Mesothelial cell of epicardium (in vitro differentiated cells): ENCODE data around the gene SAMD9. TPM values are rescaled to one million over a fixed set of nuclear protein-coding genes. Genes with fewer than 3 reads are reported as not detected.
A peak's percentile ranks its signal among the peaks of the same experiment; 100 is the strongest.

Source experiments
- DNase-seq, 2 experiments: peaks; one replicate each; pipeline ENCODE4 v3.0.0; 2021; ENCODE audit warnings: low spot score in 2 of 2; ENCODE audit not compliant: unreplicated experiment in 2 of 2
- H3K27ac Mint-ChIP-seq: 2 replicates; pipeline ENCODE4 v1.8.0; 2021; ENCODE audit warnings: mixed read lengths
- H3K27me3 Mint-ChIP-seq: 2 replicates; pipeline ENCODE4 v1.8.0; 2021; ENCODE audit warnings: low read depth, mixed read lengths
- H3K36me3 Mint-ChIP-seq: 2 replicates; pipeline ENCODE4 v1.8.0; 2021; ENCODE audit warnings: mixed read lengths
- H3K4me1 Mint-ChIP-seq: 2 replicates; pipeline ENCODE4 v1.8.0; 2021; ENCODE audit warnings: mixed read lengths
- H3K4me3 Mint-ChIP-seq: 2 replicates; pipeline ENCODE4 v1.8.0; 2021; ENCODE audit warnings: mild to moderate bottlenecking, moderate library complexity, mixed read lengths
- H3K9me3 Mint-ChIP-seq: 2 replicates; pipeline ENCODE4 v1.8.0; 2021; ENCODE audit warnings: mixed read lengths
- CTCF ChIP-seq: fragments of 200-600 bp; sonication (generic); IDR thresholded peaks from one replicate; pipeline ENCODE4 v1.5.0; 2021; ENCODE audit warnings: antibody characterized with exemption; ENCODE audit not compliant: unreplicated experiment
- total RNA-seq: library from RNA; stranded (reverse); gene quantifications from 3 replicates; pipeline ENCODE4 v1.2.1, GENCODE V29; 2021

SAMD9 gene
- total RNA-seq, 1 donor from 2014 or later = 4.5 TPM

- Mint-ChIP-seq H3K27me3 (peaks cover 20% of the 10 kb centered on the region), H3K9me3 (no peaks in the 10 kb centered on the region), H3K36me3 (no peaks in the 10 kb centered on the region)
These were observed 62.2 kb downstream of the SAMD9 start for GRCh38 chr7:93055543-93056107.

GRCh38 chr7:93054975-93055374 is 62.8 kb downstream of the SAMD9 start:
- Mint-ChIP-seq H3K9me3 (no peaks in the 10 kb centered on the region), H3K27ac (no peak overlapping the region), H3K27me3 (peaks cover 13% of the 10 kb centered on the region), H3K4me1 (peaks cover 3% of the 10 kb centered on the region), H3K36me3 (no peaks in the 10 kb centered on the region), H3K4me3 (no peak overlapping the region)
- no peak for DNase-seq
- TF ChIP-seq CTCF = no peak

More at GRCh38 chr7:93055543-93056107, 62.2 kb downstream of the SAMD9 start:
- H3K4me1 Mint-ChIP-seq = peaks cover 3% of the 10 kb centered on the region
- no peak overlapping the region for H3K4me3 Mint-ChIP-seq
- no peak overlapping the region for H3K27ac Mint-ChIP-seq
- peak; percentile 85 for TF ChIP-seq CTCF
- DNase-seq = no peak

GRCh38 chr7:93053949-93054943 is 63.5 kb downstream of the SAMD9 start:
- DNase-seq = no peak
- Mint-ChIP-seq H3K4me1 (peaks cover 3% of the 10 kb centered on the region), H3K9me3 (no peaks in the 10 kb centered on the region), H3K36me3 (no peaks in the 10 kb centered on the region), H3K27me3 (peaks cover 11% of the 10 kb centered on the region), H3K27ac (peak overlapping the region; percentile 45), H3K4me3 (no peak overlapping the region)
- no peak for TF ChIP-seq CTCF

- no peak for DNase-seq
- Mint-ChIP-seq H3K4me3 (no peak overlapping the region), H3K27ac (peak overlapping the region; percentile 45), H3K4me1 (peaks cover 3% of the 10 kb centered on the region), H3K27me3 (peaks cover 7% of the 10 kb centered on the region), H3K36me3 (peaks cover 1% of the 10 kb centered on the region), H3K9me3 (peaks cover 6% of the 10 kb centered on the region)
- TF ChIP-seq CTCF = no peak
These were observed 64.4 kb downstream of the SAMD9 start for GRCh38 chr7:93053209-93053948.

- no peaks in the 10 kb centered on the region for H3K27me3 Mint-ChIP-seq
- no peak for TF ChIP-seq CTCF
- peaks cover 7% of the 10 kb centered on the region for H3K4me1 Mint-ChIP-seq
- H3K36me3 Mint-ChIP-seq = peaks cover 2% of the 10 kb centered on the region
- no peak for DNase-seq
- no peak overlapping the region for H3K27ac Mint-ChIP-seq
- H3K9me3 Mint-ChIP-seq = peaks cover 10% of the 10 kb centered on the region
- H3K4me3 Mint-ChIP-seq = no peak overlapping the region
These were observed 66.1 kb downstream of the SAMD9 start for GRCh38 chr7:93051660-93052059.

Other genes with a start within 250 kb of the SAMD9 start
- gene SAMD9L, start 30.4 kb upstream of the SAMD9 start, total RNA-seq = 1.2 to 2.1 TPM (median 1.6 TPM) in 3 replicates
- not detected in 3 replicates for gene HEPACAM2, start 108.5 kb upstream of the SAMD9 start, total RNA-seq
- gene VPS50, start 114.4 kb upstream of the SAMD9 start, total RNA-seq = 22.3 to 29.6 TPM (median 26.8 TPM) in 3 replicates